GM10266 (cell line): ENCODE measurements around the gene NAT8L.

Experiments used
- DNase-seq: peaks from one replicate; pipeline ENCODE4 v3.0.0; 2012; ENCODE audit errors: extremely low spot score
- TF ChIP-seq, protein P1 (sequence below): IDR thresholded peaks from 2 replicates; pipeline ENCODE4 v1.5.1; 2012; ENCODE audit warnings: mild to moderate bottlenecking, low read depth; ENCODE audit not compliant: control insufficient read depth, insufficient read depth; ENCODE audit errors: missing control alignments

NAT8L gene

GRCh38 chr4:2094545-2094944 is 35.4 kb downstream of the NAT8L start:
- TF ChIP-seq, protein P1, sequence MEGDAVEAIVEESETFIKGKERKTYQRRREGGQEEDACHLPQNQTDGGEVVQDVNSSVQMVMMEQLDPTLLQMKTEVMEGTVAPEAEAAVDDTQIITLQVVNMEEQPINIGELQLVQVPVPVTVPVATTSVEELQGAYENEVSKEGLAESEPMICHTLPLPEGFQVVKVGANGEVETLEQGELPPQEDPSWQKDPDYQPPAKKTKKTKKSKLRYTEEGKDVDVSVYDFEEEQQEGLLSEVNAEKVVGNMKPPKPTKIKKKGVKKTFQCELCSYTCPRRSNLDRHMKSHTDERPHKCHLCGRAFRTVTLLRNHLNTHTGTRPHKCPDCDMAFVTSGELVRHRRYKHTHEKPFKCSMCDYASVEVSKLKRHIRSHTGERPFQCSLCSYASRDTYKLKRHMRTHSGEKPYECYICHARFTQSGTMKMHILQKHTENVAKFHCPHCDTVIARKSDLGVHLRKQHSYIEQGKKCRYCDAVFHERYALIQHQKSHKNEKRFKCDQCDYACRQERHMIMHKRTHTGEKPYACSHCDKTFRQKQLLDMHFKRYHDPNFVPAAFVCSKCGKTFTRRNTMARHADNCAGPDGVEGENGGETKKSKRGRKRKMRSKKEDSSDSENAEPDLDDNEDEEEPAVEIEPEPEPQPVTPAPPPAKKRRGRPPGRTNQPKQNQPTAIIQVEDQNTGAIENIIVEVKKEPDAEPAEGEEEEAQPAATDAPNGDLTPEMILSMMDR, result no peak
- no peak for DNase-seq

GRCh38 chr4:2095236-2096072 is 36.3 kb downstream of the NAT8L start:
- TF ChIP-seq, protein P1, result no peak
- DNase-seq, result no peak

- no peak for DNase-seq
- TF ChIP-seq, protein P1, result no peak
Measured at GRCh38 chr4:2096073-2096609, 37.0 kb downstream of the NAT8L start.

DNA sequence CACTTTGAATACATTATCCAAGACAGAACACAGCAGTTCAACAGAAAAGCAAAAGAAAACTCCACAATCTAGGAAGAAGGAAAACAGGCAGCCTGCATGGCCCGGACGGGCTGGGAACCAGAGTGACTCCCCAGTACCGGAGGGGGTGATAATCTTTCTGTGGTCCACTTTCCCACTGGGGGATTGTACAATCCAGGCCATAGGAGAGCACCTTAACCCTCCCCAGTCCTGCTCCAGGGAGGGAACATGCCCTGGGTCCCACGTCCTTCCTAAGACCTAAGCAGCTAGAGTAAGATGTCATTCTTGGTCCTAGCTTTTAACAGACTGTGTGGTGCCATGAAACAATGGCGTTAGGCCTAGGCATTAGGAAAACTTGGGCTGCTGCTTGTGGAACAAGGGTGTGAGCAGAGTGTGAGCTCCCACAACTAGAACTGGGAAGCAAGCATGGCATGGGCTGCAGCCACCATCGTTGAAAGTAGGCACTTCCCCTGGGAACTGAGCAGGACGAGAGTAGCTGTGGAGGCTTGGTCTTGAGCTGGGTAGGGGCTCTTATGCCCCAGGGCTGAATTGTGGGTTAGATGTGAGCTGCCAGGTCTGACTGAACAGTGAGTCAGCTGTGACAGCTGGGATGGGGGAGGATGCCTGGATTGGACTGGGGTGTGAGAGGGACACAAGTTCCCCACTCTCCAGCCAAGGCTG is 42.4 kb downstream of the NAT8L start:
- TF ChIP-seq, protein P1, result no peak
- DNase-seq, result no peak

- TF ChIP-seq, protein P1, result no peak
- no peak for DNase-seq
Measured at GRCh38 chr4:2102045-2102883, 43.1 kb downstream of the NAT8L start.

DNA sequence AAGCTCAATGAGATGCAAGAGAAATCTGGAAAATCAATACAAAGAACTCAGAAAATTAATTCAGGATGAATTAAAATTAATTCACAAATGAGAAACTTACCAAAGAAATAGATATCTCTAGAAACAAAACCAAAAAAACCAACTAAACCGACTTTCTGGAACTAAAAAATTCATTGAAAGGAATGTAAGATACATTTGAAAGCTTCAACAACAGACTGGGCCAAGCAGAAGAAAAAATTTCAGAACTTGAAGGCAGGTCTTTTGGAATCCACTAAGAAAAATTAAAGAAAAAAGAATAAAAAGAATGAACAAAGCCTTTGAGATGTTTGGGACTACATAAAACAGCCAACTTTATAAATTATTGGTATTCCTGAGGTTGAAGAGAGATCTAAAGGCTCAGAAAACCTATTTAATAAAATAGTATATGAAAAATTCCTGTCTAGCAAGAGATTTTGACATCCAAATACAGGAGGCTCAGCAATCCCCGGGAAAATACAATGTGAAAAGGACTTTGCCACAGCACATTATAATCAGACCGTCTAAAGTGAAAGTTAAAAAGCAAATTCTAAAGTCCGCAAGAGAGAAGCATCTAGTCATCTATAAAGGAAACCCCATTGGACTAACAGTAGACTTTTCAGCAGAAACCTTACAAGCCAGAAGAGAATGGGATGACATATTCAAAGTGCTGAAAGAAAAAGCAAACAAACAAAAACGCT is 44.2 kb downstream of the NAT8L start:
- DNase-seq, result no peak
- TF ChIP-seq, protein P1, result no peak
